Glutamatergic neuron (in vitro differentiated cells): Measurements from ENCODE around the gene GNAI2. TPM values are rescaled to one million over a fixed set of nuclear protein-coding genes. Genes with fewer than 3 reads are reported as not detected.

ENCODE experiments used
- DNase-seq: peaks from one replicate; pipeline ENCODE4 v3.0.0; 2022
- H3K27ac Mint-ChIP-seq: one replicate; pipeline ENCODE4 v1.8.0; 2020; ENCODE audit warnings: mild to moderate bottlenecking, mixed read lengths, inconsistent platforms; ENCODE audit not compliant: unreplicated experiment
- H3K27me3 Mint-ChIP-seq: one replicate; pipeline ENCODE4 v1.8.0; 2020; ENCODE audit warnings: mild to moderate bottlenecking, moderate library complexity, mixed read lengths, inconsistent platforms; ENCODE audit not compliant: unreplicated experiment
- H3K36me3 Mint-ChIP-seq: one replicate; pipeline ENCODE4 v1.8.0; 2020; ENCODE audit warnings: mild to moderate bottlenecking, mixed read lengths, inconsistent platforms; ENCODE audit not compliant: unreplicated experiment
- H3K4me1 Mint-ChIP-seq: one replicate; pipeline ENCODE4 v1.8.0; 2020; ENCODE audit warnings: mild to moderate bottlenecking, low read depth, mixed read lengths, inconsistent platforms; ENCODE audit not compliant: unreplicated experiment
- H3K4me3 Mint-ChIP-seq: one replicate; pipeline ENCODE4 v1.8.0; 2020; ENCODE audit warnings: mild to moderate bottlenecking, mixed read lengths, inconsistent platforms; ENCODE audit not compliant: unreplicated experiment
- H3K9me3 Mint-ChIP-seq: one replicate; pipeline ENCODE4 v1.8.0; 2020; ENCODE audit warnings: mild to moderate bottlenecking, moderate library complexity, mixed read lengths, inconsistent platforms; ENCODE audit not compliant: unreplicated experiment
- CTCF ChIP-seq: fragments of 200-600 bp; sonication (generic); IDR thresholded peaks from one replicate; pipeline ENCODE4 v1.5.0; 2021; ENCODE audit not compliant: partially characterized antibody, unreplicated experiment
- total RNA-seq: library from RNA; stranded (reverse); fragmentation: NEBNext Ultra II Directional; extraction: Animal tissue kit (Norgen Biotek cat#: 25700); gene quantifications from one replicate; pipeline ENCODE4 v1.2.1, GENCODE V29; 2021; ENCODE audit not compliant: unreplicated experiment

The GNAI2 gene
- total RNA-seq, 1 donor from 2014 or later: 297 TPM

- no peak for DNase-seq
- peaks cover 15% of the 10 kb centered on the region for H3K27me3 Mint-ChIP-seq
These were observed 60.8 kb downstream of the GNAI2 start for GRCh38 chr3:50296721-50297383.

GRCh38 chr3:50297384-50297775, 61.4 kb downstream of the GNAI2 start:
- H3K9me3 Mint-ChIP-seq: peaks cover 6% of the 10 kb centered on the region
- H3K4me3 Mint-ChIP-seq: no peak overlapping the region
- H3K4me1 Mint-ChIP-seq: peaks cover 12% of the 10 kb centered on the region
- no peak for TF ChIP-seq CTCF
- H3K27me3 Mint-ChIP-seq: peaks cover 18% of the 10 kb centered on the region
- no peaks in the 10 kb centered on the region for H3K36me3 Mint-ChIP-seq
- DNase-seq: no peak
- H3K27ac Mint-ChIP-seq: no peak overlapping the region

More at GRCh38 chr3:50296721-50297383, 60.8 kb downstream of the GNAI2 start:
- Mint-ChIP-seq H3K27ac (no peak overlapping the region), H3K4me3 (no peak overlapping the region), H3K9me3 (peaks cover 6% of the 10 kb centered on the region), H3K4me1 (peaks cover 12% of the 10 kb centered on the region), H3K36me3 (no peaks in the 10 kb centered on the region)
- TF ChIP-seq CTCF: no peak

- Mint-ChIP-seq H3K9me3 (peaks cover 3% of the 10 kb centered on the region), H3K27ac (no peak overlapping the region), H3K27me3 (peaks cover 16% of the 10 kb centered on the region), H3K4me3 (peak overlapping the region; percentile 93), H3K36me3 (no peaks in the 10 kb centered on the region), H3K4me1 (peaks cover 8% of the 10 kb centered on the region)
- no peak for TF ChIP-seq CTCF
- no peak for DNase-seq
These were observed 62.1 kb downstream of the GNAI2 start for GRCh38 chr3:50297896-50298725.

- Mint-ChIP-seq H3K27me3 (peaks cover 16% of the 10 kb centered on the region), H3K9me3 (peaks cover 3% of the 10 kb centered on the region), H3K4me3 (peak within 1 kb of the TSS; percentile 93), H3K27ac (peak within 1 kb of the TSS; percentile 91), H3K36me3 (no peaks in the 10 kb centered on the region), H3K4me1 (peaks cover 8% of the 10 kb centered on the region)
- no peak for TF ChIP-seq CTCF
- peak; percentile 98 for DNase-seq
These were observed 63.0 kb downstream of the GNAI2 start, which contains the start of the genes HYAL3 and NAA80 for GRCh38 chr3:50298836-50299637. Gene HYAL3 (minus strand): TSS chr3:50299405. CDS start chr3:50295602, 3,803 bp downstream. Gene NAA80 (minus strand): TSS chr3:50299405. CDS start chr3:50297463, 1,942 bp downstream.
